ENCODE data around the gene C6orf120. TPM values are rescaled to one million over a fixed set of nuclear protein-coding genes. Genes with fewer than 3 reads are reported as not detected.

C6orf120 gene
- total and polyA plus RNA-seq, 2 experiments from 2014 or later, result 37.9 to 58.8 TPM

GRCh38 chr6:169714595-169714994 is 12.7 kb downstream of the C6orf120 start:
- H4K20me1 ChIP-seq (ENCODE audit: insufficient read depth, poor library complexity, severe bottlenecking), result peaks cover 17% of the 10 kb centered on the region
- H3K79me2 ChIP-seq, result peaks cover 54% of the 10 kb centered on the region
- H3K4me2 ChIP-seq, result no peak overlapping the region
- no peaks in the 10 kb centered on the region for H3K27me3 ChIP-seq
- H3K4me1 ChIP-seq (ENCODE audit: insufficient read depth), result no peaks in the 10 kb centered on the region
- H3K36me3 ChIP-seq (replicated peaks; ENCODE audit: insufficient read depth, low read depth), result no peaks in the 10 kb centered on the region
- H3K9me3 ChIP-seq (ENCODE audit: low read depth), result no peaks in the 10 kb centered on the region
- H3K9me2 ChIP-seq (replicated peaks; ENCODE audit: insufficient read depth), result no peaks in the 10 kb centered on the region
- H3K4me3 ChIP-seq, result no peak overlapping the region
- H2AFZ ChIP-seq, result no peak overlapping the region
- no peak for TF ChIP-seq EZH2 (IDR thresholded peaks at IDR 0.05; ENCODE audit: borderline replicate concordance)
- TF ChIP-seq EZH2phosphoT487 (IDR thresholded peaks at IDR 0.05; ENCODE audit: low read depth, severe bottlenecking, unreplicated experiment), result no peak
- no peak for TF ChIP-seq CTCF (IDR thresholded peaks at IDR 0.05; ENCODE audit: poor library complexity)
- DNase-seq (ENCODE audit: low spot score), result no peak
- H3K27ac ChIP-seq, result no peak overlapping the region
- 92% methylated on average over 9 of the region's 9 CpGs for WGBS (ENCODE audit: low lambda C conversion rate, missing lambda C conversion rate)

- H3K4me3 ChIP-seq, result no peak overlapping the region
- no peak for TF ChIP-seq CTCF (IDR thresholded peaks at IDR 0.05; ENCODE audit: poor library complexity)
- no peak for TF ChIP-seq EZH2phosphoT487 (IDR thresholded peaks at IDR 0.05; ENCODE audit: low read depth, severe bottlenecking, unreplicated experiment)
- no peak for TF ChIP-seq EZH2 (IDR thresholded peaks at IDR 0.05; ENCODE audit: borderline replicate concordance)
- H3K27me3 ChIP-seq, result no peaks in the 10 kb centered on the region
- no peak overlapping the region for H3K27ac ChIP-seq
- H4K20me1 ChIP-seq (ENCODE audit: insufficient read depth, poor library complexity, severe bottlenecking), result peaks cover 48% of the 10 kb centered on the region
- 81% methylated on average over 4 of the region's 4 CpGs for WGBS (ENCODE audit: low lambda C conversion rate, missing lambda C conversion rate)
- peaks cover 9% of the 10 kb centered on the region for H3K4me1 ChIP-seq (ENCODE audit: insufficient read depth)
- DNase-seq (ENCODE audit: low spot score), result no peak
- H3K9me3 ChIP-seq (ENCODE audit: low read depth), result no peaks in the 10 kb centered on the region
- H3K36me3 ChIP-seq (replicated peaks; ENCODE audit: insufficient read depth, low read depth), result no peaks in the 10 kb centered on the region
- no peaks in the 10 kb centered on the region for H3K9me2 ChIP-seq (replicated peaks; ENCODE audit: insufficient read depth)
- H3K79me2 ChIP-seq, result peaks cover 75% of the 10 kb centered on the region
- H2AFZ ChIP-seq, result no peak overlapping the region
- no peak overlapping the region for H3K4me2 ChIP-seq
Measured at GRCh38 chr6:169719117-169719516, 17.2 kb downstream of the C6orf120 start.

- H3K79me2 ChIP-seq, result peaks cover 75% of the 10 kb centered on the region
Measured at GRCh38 chr6:169720207-169720855, 18.4 kb downstream of the C6orf120 start.

More at GRCh38 chr6:169720207-169720855, 18.4 kb downstream of the C6orf120 start:
- Histone ChIP-seq H4K20me1 (ENCODE audit: insufficient read depth, poor library complexity, severe bottlenecking) (peaks cover 48% of the 10 kb centered on the region), H3K27ac (no peak overlapping the region), H3K9me3 (ENCODE audit: low read depth) (no peaks in the 10 kb centered on the region), H3K36me3 (replicated peaks; ENCODE audit: insufficient read depth, low read depth) (no peaks in the 10 kb centered on the region), H3K4me2 (no peak overlapping the region), H3K4me3 (no peak overlapping the region), H3K9me2 (replicated peaks; ENCODE audit: insufficient read depth) (no peaks in the 10 kb centered on the region), H2AFZ (no peak overlapping the region), H3K27me3 (no peaks in the 10 kb centered on the region), H3K4me1 (ENCODE audit: insufficient read depth) (peaks cover 9% of the 10 kb centered on the region)
- TF ChIP-seq EZH2phosphoT487 (IDR thresholded peaks at IDR 0.05; ENCODE audit: low read depth, severe bottlenecking, unreplicated experiment) (no peak), EZH2 (IDR thresholded peaks at IDR 0.05; ENCODE audit: borderline replicate concordance) (no peak), CTCF (IDR thresholded peaks at IDR 0.05; ENCODE audit: poor library complexity) (peak; percentile 7)
- DNase-seq (ENCODE audit: low spot score), result no peak
- WGBS (ENCODE audit: low lambda C conversion rate, missing lambda C conversion rate), result 99% methylated on average over 3 of the region's 3 CpGs
